GM23338 (cell line): ENCODE measurements around the gene ABR. TPM values are rescaled to one million over a fixed set of nuclear protein-coding genes. Genes with fewer than 3 reads are reported as not detected.

Experiments
- ATAC-seq: fragments of 200-7000 bp; cut with Tn5 transposase; 3 replicates; pipeline ENCODE4 v1.9.1; 2020
- DNase-seq: peaks from one replicate; pipeline ENCODE4 v3.0.0-alpha.2; 2015; ENCODE audit warnings: low spot score
- H2AFZ ChIP-seq: fragments of 200-600 bp; sonication (generic); 2 replicates; pipeline ENCODE4 v1.8.0; 2016; ENCODE audit warnings: antibody characterized with exemption, mild to moderate bottlenecking, moderate library complexity
- H3F3A ChIP-seq: fragments of 200-600 bp; sonication (generic); replicated peaks from 2 replicates; pipeline ENCODE4 v1.8.0; 2017; ENCODE audit warnings: antibody characterized with exemption, mixed run types, low read depth
- H3K27ac ChIP-seq: fragments of 200-600 bp; sonication (generic); 2 replicates; pipeline ENCODE4 v1.6.1; 2016; ENCODE audit warnings: low read depth
- H3K27me3 ChIP-seq: fragments of 200-600 bp; sonication (generic); 2 replicates; pipeline ENCODE4 v1.8.0; 2016; ENCODE audit warnings: mild to moderate bottlenecking, mixed run types, moderate library complexity; ENCODE audit not compliant: insufficient read depth
- H3K36me3 ChIP-seq: fragments of 200-600 bp; sonication (generic); 2 replicates; pipeline ENCODE4 v1.8.0; 2016; ENCODE audit warnings: mild to moderate bottlenecking; ENCODE audit not compliant: insufficient read depth
- H3K4me1 ChIP-seq: fragments of 200-600 bp; sonication (generic); 2 replicates; pipeline ENCODE4 v1.8.0; 2016; ENCODE audit warnings: mild to moderate bottlenecking, moderate library complexity; ENCODE audit not compliant: insufficient read depth
- H3K4me2 ChIP-seq: fragments of 200-600 bp; sonication (generic); 2 replicates; pipeline ENCODE4 v1.7.1; 2017; ENCODE audit warnings: mixed run types
- H3K4me3 ChIP-seq: fragments of 200-600 bp; sonication (generic); 2 replicates; pipeline ENCODE4 v1.6.1; 2016; ENCODE audit warnings: mixed run types
- H3K79me2 ChIP-seq: fragments of 200-600 bp; sonication (generic); replicated peaks from 2 replicates; pipeline ENCODE4 v1.8.0; 2017; ENCODE audit warnings: mild to moderate bottlenecking; ENCODE audit not compliant: insufficient read depth
- H3K9me2 ChIP-seq: fragments of 200-600 bp; sonication (generic); 2 replicates; pipeline ENCODE4 v1.8.0; 2017; ENCODE audit not compliant: insufficient read depth
- H4K20me1 ChIP-seq: fragments of 200-600 bp; sonication (generic); replicated peaks from 2 replicates; pipeline ENCODE4 v1.8.0; 2017; ENCODE audit warnings: mild to moderate bottlenecking; ENCODE audit not compliant: insufficient read depth
- H3K27ac Mint-ChIP-seq: 2 replicates; pipeline ENCODE4 v1.8.0; 2020; ENCODE audit warnings: inconsistent platforms, mild to moderate bottlenecking, moderate library complexity, mixed read lengths
- H3K27me3 Mint-ChIP-seq: 3 replicates; pipeline ENCODE4 v1.8.0; 2022; ENCODE audit warnings: low read depth, mild to moderate bottlenecking, moderate library complexity, mixed read lengths, inconsistent platforms; ENCODE audit not compliant: insufficient read depth, poor library complexity
- H3K36me3 Mint-ChIP-seq: 3 replicates; pipeline ENCODE4 v1.8.0; 2021; ENCODE audit warnings: low read depth, mild to moderate bottlenecking, inconsistent platforms, moderate library complexity, mixed read lengths
- H3K4me1 Mint-ChIP-seq: 3 replicates; pipeline ENCODE4 v1.8.0; 2020; ENCODE audit warnings: mild to moderate bottlenecking, inconsistent platforms, mixed read lengths
- H3K4me3 Mint-ChIP-seq: 3 replicates; pipeline ENCODE4 v1.8.0; 2021; ENCODE audit warnings: moderate library complexity, mild to moderate bottlenecking, inconsistent platforms, mixed read lengths
- H3K9me3 Mint-ChIP-seq: 3 replicates; pipeline ENCODE4 v1.8.0; 2020; ENCODE audit warnings: moderate library complexity, mild to moderate bottlenecking, inconsistent platforms, mixed read lengths
- CREB1 ChIP-seq: fragments of 250-450 bp; sonication (Bioruptor Pico); IDR thresholded peaks from 2 replicates; pipeline ENCODE4 v1.5.0; 2020; ENCODE audit warnings: low read depth, mild to moderate bottlenecking, moderate library complexity
- CTCF ChIP-seq, 2 experiments: fragments of 200-600 bp in 1 of 2; sonication (generic) in 1 of 2; conservative IDR thresholded peaks; 2 replicates each; pipeline versions ENCODE4 v1.5.1 to v1.6.1; 2016 to 2017; ENCODE audit warnings: antibody characterized with exemption in 2 of 2, low read depth in 2 of 2, mild to moderate bottlenecking in 2 of 2, moderate library complexity in 1 of 2
- EZH2 ChIP-seq: fragments of 200-600 bp; sonication (generic); IDR thresholded peaks from one replicate; pipeline ENCODE4 v1.8.0; 2017; ENCODE audit warnings: antibody characterized with exemption, mild to moderate bottlenecking, low read depth; ENCODE audit not compliant: unreplicated experiment
- EZH2phosphoT487 ChIP-seq: fragments of 200-600 bp; sonication (generic); IDR thresholded peaks from one replicate; pipeline ENCODE4 v1.8.1; 2018; ENCODE audit warnings: antibody characterized with exemption; ENCODE audit not compliant: unreplicated experiment
- JUNB ChIP-seq: IDR thresholded peaks from one replicate; pipeline ENCODE4 v1.6.1; 2016; ENCODE audit warnings: antibody characterized with exemption; ENCODE audit not compliant: unreplicated experiment
- POLR2AphosphoS5 ChIP-seq: IDR thresholded peaks from 2 replicates; pipeline ENCODE4 v1.6.1; 2016; ENCODE audit warnings: antibody characterized with exemption, low read depth
- STAT1 ChIP-seq: IDR thresholded peaks from one replicate; pipeline ENCODE4 v1.6.1; 2016; ENCODE audit warnings: antibody characterized with exemption; ENCODE audit not compliant: unreplicated experiment
- ZNF114 ChIP-seq: fragments of 250-450 bp; sonication (Bioruptor Pico); IDR thresholded peaks from 2 replicates; pipeline ENCODE4 v1.5.0; 2020; ENCODE audit warnings: mild to moderate bottlenecking, moderate library complexity
- ZNF462 ChIP-seq: fragments of 250-450 bp; sonication (Bioruptor Pico); IDR thresholded peaks from 2 replicates; pipeline ENCODE4 v1.5.0; 2020; ENCODE audit warnings: mild to moderate bottlenecking, moderate library complexity
- polyA plus RNA-seq: library from polyadenylated mRNA; unstranded; fragments of >200 nt; fragmentation: Nextera tagmentation; extraction: Ambion mirVana; gene quantifications from 2 replicates; pipeline ENCODE4 v1.2.1, GENCODE V29; 2016
- total RNA-seq: library from RNA; depleted of rRNA; stranded (reverse); fragments of >200 nt; shearing (Covaris generic); gene quantifications from 2 replicates; pipeline ENCODE4 v1.2.3, GENCODE V29; 2014

Gene ABR
- total and polyA plus RNA-seq, 2 experiments from 2014 or later, result 15.0 to 27.7 TPM

- TF ChIP-seq STAT1, result no peak
- TF ChIP-seq ZNF114 (CRISPR knock-in tag), result no peak
- no peak for TF ChIP-seq EZH2
Measured at GRCh38 chr17:1203967-1204291, 24.1 kb upstream of the ABR start (continued).

GRCh38 chr17:1203111-1203966 lies 23.6 kb upstream of the ABR start:
- TF ChIP-seq EZH2phosphoT487 (no peak), CTCF (conservative IDR thresholded peaks at IDR 0.05; ENCODE audit: low read depth in 2 of 2) (no peak), POLR2AphosphoS5 (peak; percentile 60), CREB1 (no peak)
- H3K9me2 ChIP-seq, result 0 out of 2 replicates have a peak, but pooled peaks cover 3% of the 10 kb centered on the region
- Mint-ChIP-seq H3K36me3 (no peaks in the 10 kb centered on the region), H3K9me3 (no peaks in the 10 kb centered on the region), H3K27me3 (peaks cover 7% of the 10 kb centered on the region), H3K27ac (no peak overlapping the region), H3K4me3 (peak overlapping the region; percentile 73), H3K4me1 (no peaks in the 10 kb centered on the region; the same call in 2 of the 3 replicates)
- H3K4me3 ChIP-seq, result peak overlapping the region; percentile 75
- H2AFZ ChIP-seq, result peak overlapping the region; percentile 97
- H3K79me2 ChIP-seq, result no peaks in the 10 kb centered on the region
- H3K4me1 ChIP-seq, result no peaks in the 10 kb centered on the region
- H3K4me2 ChIP-seq, result peak overlapping the region; percentile 82
- H3K27me3 ChIP-seq, result peaks cover 6% of the 10 kb centered on the region; the same call in 1 of the 2 replicates
- H3F3A ChIP-seq, result no peaks in the 10 kb centered on the region
- peak; percentile 87 for ATAC-seq
- no peaks in the 10 kb centered on the region for H3K36me3 ChIP-seq
- peak; percentile 91 for DNase-seq
- peak overlapping the region; percentile 21; the same call in 1 of the 2 replicates for H3K27ac ChIP-seq
- no peaks in the 10 kb centered on the region for H4K20me1 ChIP-seq

GRCh38 chr17:1202291-1202690 lies 22.5 kb upstream of the ABR start:
- no peaks in the 10 kb centered on the region for H3F3A ChIP-seq
- H3K9me3 Mint-ChIP-seq, result no peaks in the 10 kb centered on the region
- peaks cover 13% of the 10 kb centered on the region for H3K27me3 Mint-ChIP-seq
- H3K9me2 ChIP-seq, result 0 out of 2 replicates have a peak, but pooled peaks cover 3% of the 10 kb centered on the region
- no peak overlapping the region for H3K27ac Mint-ChIP-seq
- no peaks in the 10 kb centered on the region for H3K36me3 ChIP-seq
- H3K36me3 Mint-ChIP-seq, result no peaks in the 10 kb centered on the region
- no peaks in the 10 kb centered on the region for H3K4me1 ChIP-seq
- H4K20me1 ChIP-seq, result no peaks in the 10 kb centered on the region
- DNase-seq, result no peak
- no peak overlapping the region for H3K4me3 ChIP-seq
- H3K4me1 Mint-ChIP-seq, result peaks cover 2% of the 10 kb centered on the region; the same call in 1 of the 3 replicates
- peaks cover 6% of the 10 kb centered on the region; the same call in 1 of the 2 replicates for H3K27me3 ChIP-seq
- ATAC-seq, result no peak
- no peaks in the 10 kb centered on the region for H3K79me2 ChIP-seq
- H3K4me3 Mint-ChIP-seq, result no peak overlapping the region
- H3K4me2 ChIP-seq, result no peak overlapping the region
- H3K27ac ChIP-seq, result no peak overlapping the region
- no peak overlapping the region; the same call in 1 of the 2 replicates for H2AFZ ChIP-seq
- TF ChIP-seq ZNF462, result no peak
- TF ChIP-seq JUNB, result no peak
